HepG2 (cell line): ENCODE data around the gene PCED1B. TPM values are rescaled to one million over a fixed set of nuclear protein-coding genes. Genes with fewer than 3 reads are reported as not detected.

Experiments
- ATAC-seq: fragments of 200-7000 bp; cut with Tn5 transposase; 3 replicates; pipeline ENCODE4 v1.9.1; 2020; ENCODE audit warnings: mild to moderate bottlenecking, moderate library complexity
- BruUV-seq: library from RNA; stranded (reverse); fragments of 400-500 nt; replicated peaks from 2 replicates; lab custom pipeline; 2021; lab: Mats Ljungman, UMichigan
- CTCF ChIA-PET: fragments of 300-600 bp; formaldehyde crosslinking; extraction: SDS; loops from one replicate; lab custom pipeline; 2021; ENCODE audit warnings: low total read pairs, inconsistent platforms, low intra/inter-chr PET ratio; lab: Yijun Ruan, JAX
- POLR2A ChIA-PET: fragments of 350-600 bp; sonication (Branson Sonifier 250); formaldehyde crosslinking; loops from one replicate; lab custom pipeline; 2020; ENCODE audit warnings: antibody characterized with exemption, inconsistent platforms; lab: Yijun Ruan, JAX
- DNase-seq: peaks from one replicate; pipeline ENCODE4 v3.0.0-alpha.2; 2015; ENCODE audit warnings: low spot score
- FAIRE-seq: peaks from 3 replicates; lab custom pipeline; 2011; peaks lifted over from hg19 to GRCh38; lab: Jason Lieb, UNC
- H2AFZ ChIP-seq: one replicate; pipeline ENCODE4 v1.6.1; 2011; ENCODE audit warnings: low read length, inconsistent platforms
- H3K27ac ChIP-seq: fragments of 300-600 bp; 3 replicates; pipeline ENCODE4 v1.8.0; 2011; ENCODE audit warnings: mixed run types, mild to moderate bottlenecking, mixed read lengths, low read length, inconsistent platforms; ENCODE audit not compliant: insufficient read depth; ENCODE audit errors: extremely low read length
- H3K27me3 ChIP-seq, 2 experiments: fragments of 200-600 bp in 1 of 2; 2 replicates in 1 of 2; 3 replicates in 1 of 2; pipeline versions ENCODE4 v1.6.0 to v1.8.0; 2011; ENCODE audit warnings: low read length in 2 of 2, mild to moderate bottlenecking in 2 of 2, moderate library complexity in 2 of 2, inconsistent platforms in 1 of 2; ENCODE audit not compliant: insufficient read depth in 2 of 2, control insufficient read depth in 1 of 2
- H3K36me3 ChIP-seq, 2 experiments: fragments of 200-600 bp in 1 of 2; replicated peaks in 1 of 2; 2 replicates in 1 of 2; 3 replicates in 1 of 2; pipeline versions ENCODE4 v1.5.1 to v1.8.0; 2011; ENCODE audit warnings: low read length in 2 of 2, inconsistent platforms in 1 of 2; ENCODE audit not compliant: insufficient read depth in 2 of 2, control insufficient read depth in 1 of 2
- H3K4me1 ChIP-seq: 2 replicates; pipeline ENCODE4 v1.5.1; 2012; ENCODE audit warnings: low read length, inconsistent platforms; ENCODE audit not compliant: insufficient read depth
- H3K4me2 ChIP-seq: 2 replicates; pipeline ENCODE4 v1.6.0; 2011; ENCODE audit warnings: low read depth, low read length, inconsistent platforms
- H3K4me3 ChIP-seq, 3 experiments: fragments of 200-600 bp in 1 of 3; sonication (generic), shearing (Covaris generic) in 1 of 3; replicated peaks in 1 of 3; 2 replicates each; pipeline ENCODE4 v1.5.1; 2011 to 2016; ENCODE audit warnings: low read length in 3 of 3, inconsistent platforms in 2 of 3, low read depth in 2 of 3, mild to moderate bottlenecking in 2 of 3, control low read depth in 1 of 3, mixed read lengths in 1 of 3; ENCODE audit not compliant: insufficient read depth in 1 of 3
- H3K79me2 ChIP-seq: one replicate; pipeline ENCODE4 v1.6.1; 2011; ENCODE audit warnings: low read length, inconsistent platforms; ENCODE audit not compliant: insufficient read depth
- H3K9ac ChIP-seq: 2 replicates; pipeline ENCODE4 v1.6.0; 2011; ENCODE audit warnings: mild to moderate bottlenecking, low read depth, low read length, inconsistent platforms; ENCODE audit not compliant: insufficient read depth
- H3K9me3 ChIP-seq: 2 replicates; pipeline ENCODE4 v1.5.1; 2012; ENCODE audit warnings: mild to moderate bottlenecking, low read length
- H4K20me1 ChIP-seq: 2 replicates; pipeline ENCODE4 v1.6.0; 2011; ENCODE audit warnings: inconsistent platforms, mild to moderate bottlenecking, low read length, moderate library complexity; ENCODE audit not compliant: insufficient read depth
- CHD2 ChIP-seq: IDR thresholded peaks from 2 replicates; pipeline ENCODE4 v1.6.1; 2011; ENCODE audit warnings: low read depth, low read length, improper control_type of control experiment
- FOXK2 ChIP-seq: fragments of 450-650 bp; IDR thresholded peaks from 2 replicates; pipeline ENCODE4 v1.6.1; 2016
- LBX2 ChIP-seq: sonication (generic); formaldehyde crosslinking; IDR thresholded peaks from 2 replicates; pipeline ENCODE4 v1.5.0; 2020; ENCODE audit warnings: missing genetic modification reagents, mild to moderate bottlenecking, borderline replicate concordance
- MZF1 ChIP-seq: sonication (generic); formaldehyde crosslinking; IDR thresholded peaks from 2 replicates; pipeline ENCODE4 v1.8.1; 2023; ENCODE audit warnings: mild to moderate bottlenecking, missing genetic modification reagents, borderline replicate concordance
- THAP9 ChIP-seq: sonication (generic); formaldehyde crosslinking; IDR thresholded peaks from 2 replicates; pipeline ENCODE4; 2020; ENCODE audit warnings: missing genetic modification reagents, mild to moderate bottlenecking, borderline replicate concordance
- ZNF235 ChIP-seq: sonication (generic); formaldehyde crosslinking; IDR thresholded peaks from 2 replicates; pipeline ENCODE4 v1.8.1; 2023; ENCODE audit warnings: mild to moderate bottlenecking, missing genetic modification reagents, borderline replicate concordance
- ZNF784 ChIP-seq: sonication (generic); formaldehyde crosslinking; IDR thresholded peaks from 2 replicates; pipeline ENCODE4 v1.5.1; 2020; ENCODE audit warnings: missing genetic modification reagents, mild to moderate bottlenecking, borderline replicate concordance
- WGBS: methylation state at CpG from one replicate; pipeline ENCODE4 v1.1.6; 2017; ENCODE audit warnings: low lambda C conversion rate; 5-methylcytosine and 5-hydroxymethylcytosine counted together
- in situ Hi-C: cut with HindIII; loops from 2 replicates; pipeline ENCODE4 v1.10.0; 2017; ENCODE audit warnings: low pct_unique_long_range_greater_than_20kb; ENCODE audit not compliant: extremely low pct_ligation_motif_present
- intact Hi-C: fragments of 100-400 bp; cut with micrococcal nuclease; formaldehyde crosslinking; loops from one replicate; pipeline ENCODE4 v1.10.0; 2022; ENCODE audit not compliant: unreplicated experiment
- polyA plus RNA-seq, 8 experiments: library from polyadenylated mRNA; depleted of rRNA in 3 of 8; stranded (reverse) in 7 of 8; unstranded in 1 of 8; fragments of >200 nt; fragmentation: Illumina TruSeq in 4 of 8; extraction: Trizol in 4 of 8; gene quantifications; 2 replicates each; pipeline versions ENCODE4 v1.2.1 to v1.2.3, GENCODE V29; 2011 to 2016; ENCODE audit warnings: low read depth in 4 of 8, missing spikeins in 1 of 8, mixed read lengths in 1 of 8; ENCODE audit not compliant: insufficient read depth in 1 of 8
- total RNA-seq, 5 experiments: library from RNA; depleted of rRNA; stranded (reverse); fragments of >200 nt; fragmentation: Illumina TruSeq; extraction: Trizol; gene quantifications; 2 replicates each; pipeline ENCODE4 v1.2.3, GENCODE V29; 2016; ENCODE audit warnings: low read depth in 1 of 5

Gene PCED1B
- total and polyA plus RNA-seq, 2 of the 13 experiments (the other 11 are each of a cell fraction or from before 2014, with no cell fraction given): 0.11 to 0.37 TPM

- Histone ChIP-seq H2AFZ (no peak overlapping the region), H3K4me2 (no peak overlapping the region), H3K4me1 (no peaks in the 10 kb centered on the region), H3K27me3 (no peaks in the 10 kb centered on the region), H3K9ac (no peak overlapping the region), H3K4me3 (no peak overlapping the region), H3K9me3 (no peaks in the 10 kb centered on the region), H3K79me2 (no peaks in the 10 kb centered on the region), H3K27ac (no peak overlapping the region), H3K36me3 (no peaks in the 10 kb centered on the region), H4K20me1 (no peaks in the 10 kb centered on the region)
- FAIRE-seq: no peak
- TF ChIP-seq FOXK2: no peak
- TF ChIP-seq MZF1 (CRISPR knock-in tag): no peak
- no peak for TF ChIP-seq CHD2
- no peak for TF ChIP-seq ZNF235 (CRISPR knock-in tag)
- no peak for TF ChIP-seq LBX2 (CRISPR knock-in tag)
- TF ChIP-seq THAP9 (CRISPR knock-in tag): no peak
- TF ChIP-seq ZNF784 (CRISPR knock-in tag): no peak
- ChIA-PET CTCF (no interaction called here), POLR2A (no interaction called here)
- no peak for ATAC-seq
- 23% methylated on average over 4 of the region's 4 CpGs for WGBS
- DNase-seq: no peak
- BruUV-seq: no TSS peak
- in situ Hi-C loops: no loop called here
- intact Hi-C loops: no loop called here
Measured at GRCh38 chr12:47270782-47271664, 191.6 kb downstream of the PCED1B start.
